Naive B cell (primary cell): ENCODE measurements around the gene YWHAB. TPM values are rescaled to one million over a fixed set of nuclear protein-coding genes. Genes with fewer than 3 reads are reported as not detected.
A peak's percentile ranks its signal among the peaks of the same experiment; 100 is the strongest.
"Not testable (repeated sequence)": the region's sequence is repeated elsewhere in the genome, so short reads cannot be mapped to it uniquely, and the experiment has no call there.

ENCODE experiments used
- ATAC-seq, 2 donors: fragments of 150-1000 bp; cut with Tn5 transposase; 2 replicates each; pipeline ENCODE4 v1.10.0; 2021; ENCODE audit warnings: low read depth in 2 of 2, mild to moderate bottlenecking in 2 of 2, moderate library complexity in 2 of 2
- DNase-seq: peaks from one replicate; pipeline ENCODE4 v3.0.0; 2022
- H3K27ac Mint-ChIP-seq, 6 donors: one replicate each; pipeline ENCODE4 v1.8.0; 2020 to 2022; ENCODE audit warnings: mild to moderate bottlenecking in 6 of 6, mixed read lengths in 6 of 6, moderate library complexity in 5 of 6, inconsistent platforms in 2 of 6
- H3K27me3 Mint-ChIP-seq, 3 donors: one replicate each; pipeline ENCODE4 v1.8.0; 2021 to 2022; ENCODE audit warnings: mixed read lengths in 3 of 3, mild to moderate bottlenecking in 1 of 3
- H3K36me3 Mint-ChIP-seq, 2 donors: one replicate each; pipeline ENCODE4 v1.8.0; 2020 to 2022; ENCODE audit warnings: mixed read lengths in 2 of 2, inconsistent platforms in 1 of 2, mild to moderate bottlenecking in 1 of 2
- H3K4me1 Mint-ChIP-seq, 3 donors: one replicate each; pipeline ENCODE4 v1.8.0; 2020 to 2022; ENCODE audit warnings: mixed read lengths in 3 of 3, inconsistent platforms in 1 of 3, mild to moderate bottlenecking in 1 of 3, moderate library complexity in 1 of 3
- H3K4me3 Mint-ChIP-seq, 8 donors: one replicate each; pipeline ENCODE4 v1.8.0; 2020 to 2022; ENCODE audit warnings: mild to moderate bottlenecking in 8 of 8, mixed read lengths in 8 of 8, moderate library complexity in 8 of 8, inconsistent platforms in 2 of 8
- H3K9me3 Mint-ChIP-seq, 7 donors: one replicate each; pipeline ENCODE4 v1.8.0; 2020 to 2022; ENCODE audit warnings: mixed read lengths in 7 of 7, mild to moderate bottlenecking in 5 of 7, inconsistent platforms in 2 of 7, moderate library complexity in 1 of 7
- polyA plus RNA-seq, 6 donors: library from polyadenylated mRNA; unstranded; fragments of 300-500 nt; fragmentation: Illumina TruSeq; gene quantifications; one replicate each; pipeline ENCODE4 v1.2.3, GENCODE V29; 2021; ENCODE audit warnings: low read depth in 6 of 6

Gene YWHAB
- polyA plus RNA-seq, 6 donors from 2014 or later, result 414 to 531 (median 498) TPM

DNA sequence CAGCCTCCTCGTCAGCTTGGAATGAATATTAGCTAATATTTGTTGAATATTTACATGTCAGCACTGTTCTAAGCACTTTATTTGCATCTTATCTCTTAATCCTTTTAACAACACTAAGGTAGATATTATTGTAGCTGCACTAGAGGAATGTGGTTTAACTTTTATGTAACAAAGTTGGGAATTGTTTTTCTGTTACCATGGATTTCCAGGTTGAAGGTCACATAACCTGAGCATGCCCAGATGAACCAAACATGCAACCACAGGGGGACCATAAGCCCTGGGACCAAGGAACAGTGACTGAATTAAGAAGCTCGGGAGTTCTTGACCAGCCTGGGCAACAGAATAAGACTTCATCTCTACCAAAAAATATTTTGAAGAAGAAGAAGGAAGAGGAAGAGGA lies 29.1 kb upstream of the YWHAB start:
- no peak for ATAC-seq
- Mint-ChIP-seq H3K4me3 (peak overlapping the region in 1 of 8 donors; percentile 47), H3K27ac (peak overlapping the region in 4 of 6 donors; percentile 27 to 99 (median 64))

GRCh38 chr20:44856856-44857448 lies 28.6 kb upstream of the YWHAB start:
- ATAC-seq, result peak; percentile 28 to 34
- peaks cover 8 to 11% of the 10 kb centered on the region in 2 donors for H3K36me3 Mint-ChIP-seq
- no peak for DNase-seq
- peak overlapping the region in 5 of 6 donors; percentile 27 to 99 (median 68) for H3K27ac Mint-ChIP-seq
- H3K27me3 Mint-ChIP-seq, result peaks cover 0 to 9% (median 0%) of the 10 kb centered on the region in 3 donors
- peak overlapping the region in 2 of 8 donors; percentile 19 to 30 for H3K4me3 Mint-ChIP-seq
- H3K9me3 Mint-ChIP-seq, result peaks cover 1 to 15% (median 9%) of the 10 kb centered on the region in 7 donors
- peaks cover 7 to 20% (median 12%) of the 10 kb centered on the region in 3 donors for H3K4me1 Mint-ChIP-seq

More for the DNA sequence above, 29.1 kb upstream of the YWHAB start:
- Mint-ChIP-seq H3K9me3 (peaks cover 1 to 15% (median 9%) of the 10 kb centered on the region in 7 donors), H3K27me3 (peaks cover 0 to 9% (median 0%) of the 10 kb centered on the region in 3 donors), H3K4me1 (peaks cover 7 to 20% (median 12%) of the 10 kb centered on the region in 3 donors), H3K36me3 (peaks cover 8 to 11% of the 10 kb centered on the region in 2 donors)
- no peak for DNase-seq

- Mint-ChIP-seq H3K4me1 (peaks cover 7 to 20% (median 12%) of the 10 kb centered on the region in 3 donors), H3K9me3 (peaks cover 1 to 15% (median 9%) of the 10 kb centered on the region in 7 donors), H3K27me3 (no peaks in the 10 kb centered on the region), H3K4me3 (no peak overlapping the region), H3K27ac (peak overlapping the region in 3 of 6 donors; percentile 33 to 71 (median 57)), H3K36me3 (peaks cover 8 to 11% of the 10 kb centered on the region in 2 donors)
- no peak for DNase-seq
- ATAC-seq, result no peak
These were observed 26.7 kb upstream of the YWHAB start for GRCh38 chr20:44858606-44859360.

DNA sequence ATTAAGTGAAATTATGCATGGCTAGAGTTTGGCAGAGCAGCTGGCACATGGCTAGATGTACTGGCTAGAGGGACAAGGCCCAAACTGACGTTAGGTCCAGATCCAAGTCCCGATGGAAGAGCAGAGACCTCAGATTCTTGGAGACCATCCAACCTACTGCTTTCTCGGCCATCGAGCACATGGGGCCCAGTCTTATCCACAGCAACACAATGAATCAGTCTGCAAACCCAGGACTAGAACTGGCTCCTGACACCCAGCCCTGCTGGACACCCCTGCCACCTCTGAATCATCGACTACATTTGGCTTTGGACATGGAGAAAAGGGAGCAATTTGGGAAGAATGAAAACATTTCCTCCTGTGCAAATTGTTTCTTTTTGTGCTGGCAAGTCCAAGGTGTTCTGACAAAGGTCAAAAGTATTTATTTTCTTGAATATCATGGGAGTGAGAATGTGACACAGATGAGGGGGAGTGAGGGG lies 23.9 kb upstream of the YWHAB start:
- Mint-ChIP-seq H3K36me3 (peaks cover 4 to 11% of the 10 kb centered on the region in 2 donors), H3K27me3 (peaks cover 0 to 2% (median under 1%) of the 10 kb centered on the region in 3 donors), H3K4me3 (no peak overlapping the region), H3K9me3 (peaks cover 0 to 8% (median 4%) of the 10 kb centered on the region in 7 donors), H3K4me1 (peaks cover 3 to 12% (median 6%) of the 10 kb centered on the region in 3 donors), H3K27ac (no peak overlapping the region)
- ATAC-seq (no peak), DNase-seq (no peak)

- H3K4me1 Mint-ChIP-seq, result peaks cover 3 to 8% (median 6%) of the 10 kb centered on the region in 3 donors
- peaks cover 0 to 6% (median 0%) of the 10 kb centered on the region in 7 donors for H3K9me3 Mint-ChIP-seq
- peaks cover 0 to 7% (median 6%) of the 10 kb centered on the region in 3 donors for H3K27me3 Mint-ChIP-seq
- no peak for DNase-seq
- no peak overlapping the region for H3K4me3 Mint-ChIP-seq
- peak overlapping the region in 1 of 6 donors; percentile 92 for H3K27ac Mint-ChIP-seq
- H3K36me3 Mint-ChIP-seq, result peaks cover 0 to 11% of the 10 kb centered on the region in 2 donors
- ATAC-seq, result no peak
These were observed 23.2 kb upstream of the YWHAB start for GRCh38 chr20:44862286-44862685.

DNA sequence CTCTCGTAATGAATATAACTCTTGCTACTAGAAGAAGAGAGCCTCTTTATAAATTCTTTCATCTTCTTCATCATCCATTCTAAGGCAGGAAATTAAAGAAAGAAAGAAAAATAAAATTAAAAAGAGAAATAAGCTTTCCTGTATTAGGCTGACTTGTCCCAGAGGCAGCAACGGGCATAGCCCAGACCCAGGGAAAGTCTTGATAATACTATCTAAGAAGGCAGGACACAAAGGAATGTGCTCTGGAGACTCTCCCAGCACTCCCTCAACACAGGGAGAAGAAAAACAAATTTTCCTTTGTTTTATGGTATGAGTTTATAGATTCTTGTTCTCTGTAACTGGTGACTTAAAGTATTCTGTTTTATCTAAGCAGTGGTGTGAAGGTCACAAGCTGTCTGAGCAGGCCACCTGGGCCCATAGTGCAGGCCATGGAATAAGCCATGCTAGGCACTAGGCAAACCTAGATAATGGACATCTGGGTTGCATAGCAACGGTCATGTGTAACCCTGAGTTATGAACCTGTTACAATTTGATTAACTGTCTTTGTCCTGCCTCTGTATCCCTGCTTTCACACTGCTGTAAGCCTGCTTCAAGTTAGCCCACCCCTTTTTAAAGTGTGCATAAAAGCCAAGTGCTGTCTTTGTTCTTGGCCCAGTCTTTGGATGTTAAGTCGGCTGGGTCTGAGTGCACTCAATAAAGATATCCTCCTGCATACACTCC lies 22.0 kb upstream of the YWHAB start:
- not testable (repeated sequence) for H3K4me1 Mint-ChIP-seq, H3K9me3 Mint-ChIP-seq, ATAC-seq, H3K4me3 Mint-ChIP-seq, H3K36me3 Mint-ChIP-seq, DNase-seq
- Mint-ChIP-seq H3K27me3 (peaks cover 0 to 13% (median 11%) of the 10 kb centered on the region in 3 donors), H3K27ac (peak overlapping the region in 1 of 6 donors; percentile 38)

DNA sequence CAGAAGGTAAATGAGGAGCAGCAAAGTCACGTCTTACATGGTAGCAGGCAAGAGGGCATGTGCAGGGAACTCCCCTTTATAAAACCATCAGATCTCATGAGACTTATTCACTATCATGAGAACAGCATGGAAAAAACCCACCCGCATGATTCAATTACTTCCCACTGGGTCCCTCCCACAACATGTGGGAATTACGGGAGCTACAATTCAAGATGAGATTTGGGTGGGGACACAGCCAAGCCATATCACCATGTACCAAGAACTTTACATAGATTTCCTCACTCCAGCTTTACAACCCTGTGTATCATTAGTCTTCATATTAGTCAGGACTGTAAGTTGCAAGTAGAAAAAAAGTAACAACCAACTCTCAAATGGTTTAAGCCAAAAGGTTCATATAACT lies 21.0 kb upstream of the YWHAB start:
- not testable (repeated sequence) for ATAC-seq

GRCh38 chr20:44866703-44867335 lies 18.7 kb upstream of the YWHAB start:
- peaks cover 4 to 8% (median 6%) of the 10 kb centered on the region in 3 donors for H3K4me1 Mint-ChIP-seq

More for the DNA sequence above, 21.0 kb upstream of the YWHAB start:
- H3K27ac Mint-ChIP-seq, H3K4me1 Mint-ChIP-seq, DNase-seq, H3K36me3 Mint-ChIP-seq, H3K9me3 Mint-ChIP-seq, H3K4me3 Mint-ChIP-seq: not testable (repeated sequence)
- peaks cover 0 to 13% (median 11%) of the 10 kb centered on the region in 3 donors for H3K27me3 Mint-ChIP-seq

GRCh38 chr20:44869471-44869870 lies 16.0 kb upstream of the YWHAB start:
- Mint-ChIP-seq H3K27me3 (peaks cover 0 to 26% (median 11%) of the 10 kb centered on the region in 3 donors), H3K27ac (no peak overlapping the region), H3K4me3 (no peak overlapping the region), H3K9me3 (no peaks in the 10 kb centered on the region), H3K4me1 (peaks cover 4 to 8% (median 6%) of the 10 kb centered on the region in 3 donors), H3K36me3 (no peaks in the 10 kb centered on the region)
- DNase-seq (no peak), ATAC-seq (no peak)

More at GRCh38 chr20:44866703-44867335, 18.7 kb upstream of the YWHAB start:
- DNase-seq, result no peak
- Mint-ChIP-seq H3K27me3 (peaks cover 0 to 21% (median 11%) of the 10 kb centered on the region in 3 donors), H3K9me3 (no peaks in the 10 kb centered on the region), H3K4me3 (peak overlapping the region in 4 of 8 donors; percentile 37 to 81 (median 64)), H3K36me3 (no peaks in the 10 kb centered on the region), H3K27ac (peak overlapping the region in 1 of 6 donors; percentile 70)
- no peak for ATAC-seq

GRCh38 chr20:44882360-44882759 lies 3.1 kb upstream of the YWHAB start:
- Mint-ChIP-seq H3K27ac (peak overlapping the region in 1 of 6 donors; percentile 65), H3K4me1 (peaks cover 17 to 33% (median 29%) of the 10 kb centered on the region in 3 donors), H3K4me3 (peak overlapping the region in 1 of 8 donors; percentile 95)
- H3K36me3 Mint-ChIP-seq, ATAC-seq, H3K27me3 Mint-ChIP-seq, DNase-seq, H3K9me3 Mint-ChIP-seq: not testable (repeated sequence)

- H3K9me3 Mint-ChIP-seq, result no peaks in the 10 kb centered on the region
- ATAC-seq, result no peak
- H3K27me3 Mint-ChIP-seq, result peaks cover 0 to 2% (median 0%) of the 10 kb centered on the region in 3 donors
- H3K36me3 Mint-ChIP-seq, result no peaks in the 10 kb centered on the region
- no peak for DNase-seq
- peaks cover 24 to 43% (median 37%) of the 10 kb centered on the region in 3 donors for H3K4me1 Mint-ChIP-seq
- peak overlapping the region in 3 of 6 donors; percentile 56 to 94 (median 83) for H3K27ac Mint-ChIP-seq
- H3K4me3 Mint-ChIP-seq, result peak overlapping the region in 6 of 8 donors; percentile 26 to 98 (median 95)
These were observed 2.1 kb upstream of the YWHAB start for GRCh38 chr20:44883214-44883902.

GRCh38 chr20:44884907-44885391 lies 556 bp upstream of the YWHAB start:
- no peaks in the 10 kb centered on the region for H3K36me3 Mint-ChIP-seq
- peaks cover 39 to 59% (median 53%) of the 10 kb centered on the region in 3 donors for H3K4me1 Mint-ChIP-seq
- ATAC-seq, result peak in 1 of 2 donors; percentile 23
- H3K9me3 Mint-ChIP-seq, result no peaks in the 10 kb centered on the region
- no peak for DNase-seq
- peak overlapping the region; percentile 19 to 98 (median 95) for H3K27ac Mint-ChIP-seq
- H3K4me3 Mint-ChIP-seq, result peak overlapping the region; percentile 94 to 98 (median 96)
- no peaks in the 10 kb centered on the region for H3K27me3 Mint-ChIP-seq
